WI38 (cell line): Measurements from ENCODE around the gene CD68.

ENCODE experiments used
- H3K4me3 ChIP-seq: 2 replicates; pipeline ENCODE4 v1.5.1; 2011; ENCODE audit warnings: low read depth, mild to moderate bottlenecking, control low read depth, low read length
- CTCF ChIP-seq: IDR thresholded peaks from 2 replicates; pipeline ENCODE4 v1.5.1; 2012; ENCODE audit warnings: low read depth, mild to moderate bottlenecking, control low read depth, low read length

The CD68 gene

GRCh38 chr17:7548585-7549400 is 30.6 kb upstream of the CD68 start, which contains the start of gene TNFSF12:
TSS of gene TNFSF12 (plus strand) at chr17:7549058. CDS start at chr17:7549154, 96 bp downstream.
- H3K4me3 ChIP-seq, result peak within 1 kb of the TSS; percentile 74
- 0 out of 2 replicates have a peak, but pooled peaks have one; percentile 4 for TF ChIP-seq CTCF

GRCh38 chr17:7549401-7550055 is 29.9 kb upstream of the CD68 start:
- H3K4me3 ChIP-seq, result peak overlapping the region; percentile 74
- TF ChIP-seq CTCF, result no peak

DNA sequence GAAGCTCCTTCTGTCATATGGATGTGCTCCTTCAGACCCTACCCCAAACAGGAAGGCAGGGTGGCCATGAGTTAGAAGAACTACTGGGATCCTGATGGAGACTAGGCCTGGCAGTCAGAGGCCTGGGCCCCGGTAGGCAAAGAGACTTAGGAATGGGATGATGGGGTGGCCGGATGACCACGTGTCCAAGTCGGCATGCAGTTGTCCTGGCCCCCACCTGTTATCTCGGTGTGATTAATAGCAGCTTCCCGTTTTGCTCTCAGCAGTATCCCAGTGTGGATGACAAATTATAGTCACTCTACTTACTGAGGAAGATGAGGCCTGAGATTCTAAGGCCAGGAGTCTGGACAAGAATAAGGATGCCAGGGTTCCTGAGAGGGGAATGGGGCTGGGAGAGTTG is 29.1 kb upstream of the CD68 start:
- no peak for TF ChIP-seq CTCF

DNA sequence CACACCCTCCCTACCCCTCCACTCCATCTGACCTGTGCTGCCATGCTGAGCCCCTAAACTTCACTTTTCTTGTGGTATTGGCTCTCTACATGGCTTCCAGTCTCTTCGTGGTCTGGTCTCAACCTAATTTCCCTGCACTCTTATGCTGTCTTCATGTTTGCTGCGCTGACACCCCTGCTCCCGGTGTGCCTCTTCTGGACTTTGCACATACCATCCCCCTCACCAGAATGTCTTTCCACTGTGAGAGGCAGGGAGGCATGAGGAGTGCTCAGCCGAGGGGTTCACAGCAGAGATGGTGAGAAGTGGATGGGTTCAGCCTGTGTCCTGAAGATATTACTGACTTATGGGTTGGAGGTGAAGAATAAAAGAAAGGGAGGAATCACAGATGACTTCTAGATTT is 28.0 kb upstream of the CD68 start:
- H3K4me3 ChIP-seq, result no peak overlapping the region
- no peak for TF ChIP-seq CTCF

More for the DNA sequence above, 29.1 kb upstream of the CD68 start:
- no peak overlapping the region for H3K4me3 ChIP-seq

DNA sequence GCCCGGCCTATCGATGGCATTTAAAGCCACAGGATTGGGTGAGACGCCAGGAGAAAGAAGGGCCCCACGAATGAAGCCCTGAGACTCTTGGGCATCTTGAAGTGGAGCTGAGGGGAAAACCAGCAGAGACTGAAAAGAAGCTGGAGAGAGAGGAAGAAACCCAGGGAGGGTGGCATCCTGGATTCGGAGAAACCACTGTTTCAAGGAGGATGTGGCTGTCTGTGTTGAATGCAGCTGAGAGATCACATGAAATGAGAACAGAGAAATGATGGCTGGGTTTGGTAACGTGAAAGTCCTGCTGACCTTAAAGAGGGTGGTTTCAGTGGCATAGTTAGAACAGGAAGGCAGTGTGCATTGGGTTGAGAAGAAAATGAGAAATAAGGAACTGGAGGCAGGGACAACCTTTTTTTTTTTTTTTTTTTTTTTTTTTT is 26.8 kb upstream of the CD68 start:
- no peak for TF ChIP-seq CTCF
- H3K4me3 ChIP-seq, result no peak overlapping the region

DNA sequence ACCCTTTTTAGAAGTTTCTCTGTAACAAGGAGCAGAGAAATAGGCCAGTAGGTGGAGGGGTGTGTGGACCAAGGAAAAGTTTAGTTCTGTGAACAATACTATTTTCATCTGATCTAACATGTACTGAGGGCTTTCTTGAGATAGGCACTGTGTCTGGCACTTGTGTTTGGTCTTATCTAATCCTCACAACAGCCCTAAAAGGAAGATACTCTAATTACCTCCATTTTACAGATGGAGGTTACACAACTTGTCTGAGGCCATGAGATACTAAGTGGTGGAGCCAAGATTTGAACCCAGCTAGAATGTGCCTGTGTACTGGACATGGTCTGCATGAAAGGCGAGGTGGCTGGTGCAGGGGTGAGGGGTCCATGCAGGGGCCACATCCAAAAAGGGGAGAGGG is 26.1 kb upstream of the CD68 start:
- H3K4me3 ChIP-seq, result no peak overlapping the region
- no peak for TF ChIP-seq CTCF
